ENCODE measurements around the gene ZNF837.

- TF ChIP-seq CTCF (conservative IDR thresholded peaks at IDR 0.05) (no peak), EZH2 (IDR thresholded peaks at IDR 0.05; ENCODE audit: low read depth) (no peak)
Observed at GRCh38 chr19:58338336-58338735, 42.5 kb downstream of the ZNF837 start.

All from PC-9 (cell line).